ENCODE results near the gene NSUN3.

The NSUN3 gene

GRCh38 chr3:94156626-94157025 is 93.8 kb downstream of the NSUN3 start:
- TF ChIP-seq POLR2AphosphoS5 (IDR thresholded peaks at IDR 0.05; ENCODE audit: low read depth, low read length): no peak
- no peak for TF ChIP-seq SIN3A (IDR thresholded peaks at IDR 0.05; ENCODE audit: borderline replicate concordance, insufficient read depth, low read length)
- TF ChIP-seq FOXP2 (optimal IDR thresholded peaks at IDR 0.05; ENCODE audit: borderline replicate concordance, extremely low read depth, extremely low read length, insufficient read depth): no peak
- no peak for TF ChIP-seq TAF1 (IDR thresholded peaks at IDR 0.05; ENCODE audit: borderline replicate concordance, insufficient read depth, low read length)
- no peak for TF ChIP-seq REST (IDR thresholded peaks at IDR 0.05; ENCODE audit: insufficient read depth in 1 of 2, low read depth in 2 of 2, low read length in 2 of 2)

GRCh38 chr3:94158512-94158911 is 95.7 kb downstream of the NSUN3 start:
- TF ChIP-seq POLR2AphosphoS5 (IDR thresholded peaks at IDR 0.05; ENCODE audit: low read depth, low read length) (no peak), FOXP2 (optimal IDR thresholded peaks at IDR 0.05; ENCODE audit: borderline replicate concordance, extremely low read depth, extremely low read length, insufficient read depth) (no peak), REST (IDR thresholded peaks at IDR 0.05; ENCODE audit: insufficient read depth in 1 of 2, low read depth in 2 of 2, low read length in 2 of 2) (no peak), TAF1 (IDR thresholded peaks at IDR 0.05; ENCODE audit: borderline replicate concordance, insufficient read depth, low read length) (no peak), SIN3A (IDR thresholded peaks at IDR 0.05; ENCODE audit: borderline replicate concordance, insufficient read depth, low read length) (no peak)

GRCh38 chr3:94159062-94159828 is 96.4 kb downstream of the NSUN3 start:
- TF ChIP-seq POLR2AphosphoS5 (IDR thresholded peaks at IDR 0.05; ENCODE audit: low read depth, low read length): no peak
- no peak for TF ChIP-seq REST (IDR thresholded peaks at IDR 0.05; ENCODE audit: insufficient read depth in 1 of 2, low read depth in 2 of 2, low read length in 2 of 2)

- TF ChIP-seq SIN3A (IDR thresholded peaks at IDR 0.05; ENCODE audit: borderline replicate concordance, insufficient read depth, low read length): no peak
- no peak for TF ChIP-seq POLR2AphosphoS5 (IDR thresholded peaks at IDR 0.05; ENCODE audit: low read depth, low read length)
These were observed 99.8 kb downstream of the NSUN3 start for GRCh38 chr3:94162700-94163099.

- TF ChIP-seq TAF1 (IDR thresholded peaks at IDR 0.05; ENCODE audit: borderline replicate concordance, insufficient read depth, low read length) (no peak), FOXP2 (optimal IDR thresholded peaks at IDR 0.05; ENCODE audit: borderline replicate concordance, extremely low read depth, extremely low read length, insufficient read depth) (no peak), SIN3A (IDR thresholded peaks at IDR 0.05; ENCODE audit: borderline replicate concordance, insufficient read depth, low read length) (no peak), POLR2AphosphoS5 (IDR thresholded peaks at IDR 0.05; ENCODE audit: low read depth, low read length) (no peak), REST (IDR thresholded peaks at IDR 0.05; ENCODE audit: insufficient read depth in 1 of 2, low read depth in 2 of 2, low read length in 2 of 2) (no peak)
These were observed 104.5 kb downstream of the NSUN3 start for GRCh38 chr3:94167346-94167745.

Data from PFSK-1 (cell line).